Smooth muscle cell (in vitro differentiated cells): Measurements from ENCODE around the gene GMPPB. TPM values are rescaled to one million over a fixed set of nuclear protein-coding genes. Genes with fewer than 3 reads are reported as not detected.
A peak's percentile ranks its signal among the peaks of the same experiment; 100 is the strongest.
"Not testable (repeated sequence)": the region's sequence is repeated elsewhere in the genome, so short reads cannot be mapped to it uniquely, and the experiment has no call there.

Source experiments
- DNase-seq: peaks from one replicate; lab custom pipeline; 2025; ENCODE audit not compliant: unreplicated experiment; lab: John Stamatoyannopoulos, UW
- H2AFZ ChIP-seq: fragments of 200-600 bp; sonication (generic); 2 replicates; pipeline ENCODE4 v1.6.0; 2016; ENCODE audit warnings: antibody characterized with exemption, low read depth, mild to moderate bottlenecking
- H3F3A ChIP-seq: fragments of 200-600 bp; sonication (generic); 2 replicates; pipeline ENCODE4 v1.6.0; 2017; ENCODE audit warnings: antibody characterized with exemption, low read depth
- H3K27ac ChIP-seq: fragments of 200-600 bp; sonication (generic); 2 replicates; pipeline ENCODE4 v1.5.1; 2016; ENCODE audit warnings: low read depth, mild to moderate bottlenecking
- H3K27me3 ChIP-seq: fragments of 200-600 bp; sonication (generic); 2 replicates; pipeline ENCODE4 v1.6.1; 2016; ENCODE audit warnings: low read depth, mild to moderate bottlenecking
- H3K36me3 ChIP-seq: fragments of 200-600 bp; sonication (generic); 2 replicates; pipeline ENCODE4 v1.5.1; 2016; ENCODE audit warnings: low read depth
- H3K4me1 ChIP-seq: fragments of 200-600 bp; sonication (generic); 2 replicates; pipeline ENCODE4 v1.5.1; 2016; ENCODE audit warnings: low read depth
- H3K4me2 ChIP-seq: fragments of 200-600 bp; sonication (generic); 2 replicates; pipeline ENCODE4 v1.6.0; 2016; ENCODE audit warnings: mild to moderate bottlenecking
- H3K4me3 ChIP-seq: fragments of 200-600 bp; sonication (generic); 2 replicates; pipeline ENCODE4 v1.5.1; 2016; ENCODE audit warnings: mild to moderate bottlenecking
- H3K79me2 ChIP-seq: fragments of 200-600 bp; sonication (generic); 2 replicates; pipeline ENCODE4 v1.6.0; 2016; ENCODE audit warnings: low read depth, mild to moderate bottlenecking
- H3K9ac ChIP-seq: fragments of 200-600 bp; sonication (generic); 2 replicates; pipeline ENCODE4 v1.6.0; 2016; ENCODE audit warnings: low read depth
- H3K9me3 ChIP-seq: fragments of 200-600 bp; sonication (generic); replicated peaks from 2 replicates; pipeline ENCODE4 v1.5.1; 2016; ENCODE audit warnings: low read depth
- H4K20me1 ChIP-seq: fragments of 200-600 bp; sonication (generic); 2 replicates; pipeline ENCODE4 v1.6.0; 2016; ENCODE audit warnings: low read depth
- WGBS: methylation state at CpG from one replicate; pipeline ENCODE4 v1.1.7; 2016; ENCODE audit warnings: low lambda C conversion rate; 5-methylcytosine and 5-hydroxymethylcytosine counted together
- polyA plus RNA-seq: library from polyadenylated mRNA; unstranded; fragments of >200 nt; fragmentation: Nextera tagmentation; extraction: Ambion mirVana; gene quantifications from 2 replicates; pipeline ENCODE4 v1.2.1, GENCODE V29; 2016
- total RNA-seq: library from RNA; depleted of rRNA; stranded (reverse); fragments of >200 nt; gene quantifications from 2 replicates; pipeline ENCODE4 v1.2.3, GENCODE V29; 2014
- TF ChIP-seq, protein P1 (sequence below): fragments of 200-600 bp; sonication (generic); IDR thresholded peaks from 2 replicates; pipeline ENCODE4 v1.5.1; 2017; ENCODE audit warnings: borderline replicate concordance, mild to moderate bottlenecking, antibody characterized with exemption; ENCODE audit not compliant: insufficient read depth, poor library complexity, severe bottlenecking

GMPPB gene
- total and polyA plus RNA-seq, 2 experiments from 2014 or later, result 21.3 to 68.3 TPM

DNA sequence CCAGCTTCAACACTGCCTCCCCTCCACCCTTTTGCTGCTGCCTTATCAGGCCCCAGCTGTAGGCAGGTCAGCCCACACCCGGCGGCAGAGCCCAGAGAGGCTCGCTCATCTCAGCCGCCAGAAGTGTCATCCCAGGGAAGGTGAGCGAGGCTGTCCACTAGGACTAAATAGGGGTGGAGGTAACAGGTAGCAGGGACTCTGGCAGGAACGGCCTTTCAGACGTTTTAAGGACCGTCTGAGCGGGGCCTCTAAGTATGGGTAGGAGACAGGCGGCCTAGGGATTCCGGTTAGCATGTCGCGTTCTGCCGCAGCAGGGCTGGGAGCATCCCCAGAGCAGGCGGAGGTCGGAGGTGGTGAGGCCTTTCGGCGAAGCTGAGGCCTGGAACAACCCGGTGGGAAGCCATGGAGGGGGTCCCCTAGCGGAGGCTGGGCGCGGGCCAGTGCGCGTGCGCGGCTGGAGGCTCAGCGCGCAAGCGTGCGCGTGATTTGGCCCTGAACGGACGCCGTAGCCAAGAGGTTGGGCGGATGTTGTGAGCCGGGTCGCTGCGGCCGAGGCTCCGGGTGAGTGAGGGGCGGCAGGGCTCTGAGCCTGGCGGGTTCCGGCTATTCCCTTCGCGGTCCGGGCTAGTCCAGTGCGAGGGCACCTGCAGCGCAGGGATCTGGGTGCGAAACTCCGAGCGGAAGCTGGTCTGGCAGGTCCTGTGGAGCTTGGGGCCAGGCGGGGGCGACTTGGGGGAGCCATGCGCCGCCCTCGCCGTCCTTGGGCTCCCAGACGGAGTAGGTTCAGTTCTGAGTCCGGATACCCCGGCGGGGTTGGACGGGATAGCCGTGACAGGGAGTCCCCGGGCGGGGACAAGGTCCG is 34.5 kb downstream of the GMPPB start, which contains the start of the genes MST1 and RNF123:
TSS of gene MST1 (minus strand) at position 429 of the 862 bp plus-strand sequence. CDS start 783 bp downstream, outside the sequence.
TSS of gene RNF123 (plus strand) at position 512 of the 862 bp plus-strand sequence. CDS start 1,609 bp downstream, outside the sequence.
- Histone ChIP-seq H3K4me3 (peak within 1 kb of the TSS; percentile 89), H4K20me1 (peaks cover 7% of the 10 kb centered on the region), H3K4me2 (peak within 1 kb of the TSS; percentile 97), H3K9me3 (no peaks in the 10 kb centered on the region), H2AFZ (peak within 1 kb of the TSS; percentile 60), H3K79me2 (peaks cover 28% of the 10 kb centered on the region), H3K9ac (peak within 1 kb of the TSS; percentile 74), H3K27ac (peak within 1 kb of the TSS; percentile 8), H3K27me3 (no peaks in the 10 kb centered on the region), H3F3A (no peaks in the 10 kb centered on the region), H3K36me3 (no peaks in the 10 kb centered on the region), H3K4me1 (peaks cover 7% of the 10 kb centered on the region)
- WGBS, result 3% methylated on average over 55 of the region's 66 CpGs
- no peak for DNase-seq
- TF ChIP-seq, protein P1, sequence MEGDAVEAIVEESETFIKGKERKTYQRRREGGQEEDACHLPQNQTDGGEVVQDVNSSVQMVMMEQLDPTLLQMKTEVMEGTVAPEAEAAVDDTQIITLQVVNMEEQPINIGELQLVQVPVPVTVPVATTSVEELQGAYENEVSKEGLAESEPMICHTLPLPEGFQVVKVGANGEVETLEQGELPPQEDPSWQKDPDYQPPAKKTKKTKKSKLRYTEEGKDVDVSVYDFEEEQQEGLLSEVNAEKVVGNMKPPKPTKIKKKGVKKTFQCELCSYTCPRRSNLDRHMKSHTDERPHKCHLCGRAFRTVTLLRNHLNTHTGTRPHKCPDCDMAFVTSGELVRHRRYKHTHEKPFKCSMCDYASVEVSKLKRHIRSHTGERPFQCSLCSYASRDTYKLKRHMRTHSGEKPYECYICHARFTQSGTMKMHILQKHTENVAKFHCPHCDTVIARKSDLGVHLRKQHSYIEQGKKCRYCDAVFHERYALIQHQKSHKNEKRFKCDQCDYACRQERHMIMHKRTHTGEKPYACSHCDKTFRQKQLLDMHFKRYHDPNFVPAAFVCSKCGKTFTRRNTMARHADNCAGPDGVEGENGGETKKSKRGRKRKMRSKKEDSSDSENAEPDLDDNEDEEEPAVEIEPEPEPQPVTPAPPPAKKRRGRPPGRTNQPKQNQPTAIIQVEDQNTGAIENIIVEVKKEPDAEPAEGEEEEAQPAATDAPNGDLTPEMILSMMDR, result no peak

DNA sequence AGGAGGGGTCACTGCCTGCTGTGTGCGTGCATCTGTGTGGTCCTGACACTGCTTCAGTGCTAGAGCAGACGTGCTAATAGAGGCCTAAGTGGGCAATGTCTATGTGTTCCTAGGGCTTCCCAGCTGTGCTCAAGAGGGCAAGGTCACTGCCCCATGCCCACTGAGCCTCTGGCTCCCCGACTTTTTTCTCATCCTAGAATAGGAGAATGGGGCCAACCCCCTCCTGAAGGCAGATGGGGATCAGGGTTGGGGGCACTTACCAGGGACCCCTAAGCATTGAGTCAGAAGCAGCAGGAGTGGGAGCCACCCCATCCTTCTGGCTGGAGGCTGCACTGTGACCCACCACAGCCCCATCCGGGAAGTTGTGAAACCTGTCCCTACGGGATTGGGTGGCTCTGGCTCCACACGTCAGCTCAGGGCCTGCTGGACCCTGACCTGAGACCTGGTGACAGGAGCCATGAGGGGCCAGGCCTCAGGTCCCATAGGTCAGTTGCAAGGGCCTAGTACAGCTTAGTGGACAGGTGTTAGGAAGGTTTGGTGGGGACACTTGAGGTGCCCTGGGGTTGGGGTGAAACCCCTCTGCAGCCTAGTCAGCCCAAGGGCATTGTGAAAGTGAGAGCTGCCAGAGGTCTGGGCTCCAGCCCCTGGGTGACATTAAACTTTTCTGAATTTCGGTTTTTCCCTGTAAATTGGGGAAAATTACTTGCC is 35.3 kb downstream of the GMPPB start:
- WGBS, result 79% methylated on average over 7 of the region's 7 CpGs
- not testable (repeated sequence) for DNase-seq
- H3K4me3 ChIP-seq, result peak overlapping the region; percentile 89

DNA sequence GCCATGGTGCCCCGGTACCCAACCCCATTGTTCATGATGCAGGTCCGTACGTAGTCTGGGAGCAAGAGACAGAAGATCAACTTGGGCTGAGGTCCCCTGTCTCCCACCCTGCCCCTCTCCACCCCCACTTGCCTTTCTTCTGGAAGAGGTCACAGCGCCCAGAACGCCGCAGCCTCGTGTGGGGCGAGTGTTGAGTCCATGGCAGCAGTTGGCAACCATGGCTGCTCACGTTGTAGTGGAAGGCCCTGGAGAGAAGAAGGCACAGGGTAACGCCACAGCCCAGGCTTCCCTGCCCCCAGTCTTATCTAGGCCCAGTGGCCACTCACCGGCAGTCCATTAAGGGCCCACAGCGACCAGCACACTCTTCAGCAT is 36.3 kb downstream of the GMPPB start:
- H3K9ac ChIP-seq, H2AFZ ChIP-seq, H3K27me3 ChIP-seq, H3K36me3 ChIP-seq, DNase-seq, H3K27ac ChIP-seq, H3K4me1 ChIP-seq, H3F3A ChIP-seq, H4K20me1 ChIP-seq, H3K9me3 ChIP-seq: not testable (repeated sequence)
- 94% methylated on average over 11 of the region's 12 CpGs for WGBS
- Histone ChIP-seq H3K79me2 (peaks cover 21% of the 10 kb centered on the region), H3K4me3 (peak overlapping the region; percentile 51), H3K4me2 (peak overlapping the region; percentile 82)

More for the DNA sequence above, 35.3 kb downstream of the GMPPB start:
- H3K9me3 ChIP-seq, H3K27me3 ChIP-seq, H3F3A ChIP-seq, H4K20me1 ChIP-seq, H3K36me3 ChIP-seq, H3K4me1 ChIP-seq: not testable (repeated sequence)
- H2AFZ ChIP-seq, result peak overlapping the region; percentile 60
- H3K4me2 ChIP-seq, result peak overlapping the region; percentile 97
- H3K27ac ChIP-seq, result peak overlapping the region; percentile 8
- H3K9ac ChIP-seq, result peak overlapping the region; percentile 46
- peaks cover 26% of the 10 kb centered on the region for H3K79me2 ChIP-seq

DNA sequence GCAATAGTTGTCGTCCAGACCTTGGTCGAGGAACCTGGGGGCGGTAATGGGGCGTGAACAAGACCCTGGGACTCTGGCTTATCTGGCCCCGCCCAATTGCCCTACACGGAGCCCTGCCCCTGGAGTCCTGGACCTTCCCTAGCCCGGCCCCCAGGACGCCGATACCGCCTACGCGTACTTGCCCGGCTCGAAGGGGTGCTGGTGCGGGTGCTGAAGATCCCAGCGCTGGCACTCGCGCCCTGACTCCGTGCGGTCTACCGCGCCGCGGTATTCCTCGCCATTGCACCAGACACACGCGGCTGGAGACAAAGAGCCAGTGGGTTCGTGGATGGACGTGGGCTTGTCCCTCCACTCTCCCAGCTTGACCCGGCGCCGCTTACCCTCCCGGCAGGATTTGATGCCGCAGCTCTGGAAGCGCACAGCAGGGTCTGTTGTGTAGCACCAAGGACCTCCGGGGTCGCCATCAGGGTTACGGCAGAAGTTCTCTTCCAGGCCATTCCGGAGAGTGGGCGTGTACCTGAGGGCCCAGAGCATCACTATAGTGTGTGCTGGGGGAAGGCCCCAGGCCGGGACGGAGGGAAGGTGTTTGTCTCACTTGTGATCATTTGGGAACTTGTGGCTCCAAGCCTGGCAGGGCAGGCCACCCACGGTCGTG is 36.9 kb downstream of the GMPPB start:
- peaks cover 16% of the 10 kb centered on the region for H3K79me2 ChIP-seq
- not testable (repeated sequence) for H3K27ac ChIP-seq, H2AFZ ChIP-seq, H3K9me3 ChIP-seq, DNase-seq, H3K9ac ChIP-seq, H3K4me1 ChIP-seq, H3F3A ChIP-seq, H3K27me3 ChIP-seq, H3K36me3 ChIP-seq, H4K20me1 ChIP-seq
- peak overlapping the region; percentile 82 for H3K4me2 ChIP-seq
- WGBS, result 10% methylated on average over 43 of the region's 44 CpGs
- H3K4me3 ChIP-seq, result peak overlapping the region; percentile 51

GRCh38 chr3:49686346-49686745 is 37.4 kb downstream of the GMPPB start:
- not testable (repeated sequence) for H3F3A ChIP-seq, DNase-seq, H4K20me1 ChIP-seq, H3K27ac ChIP-seq, H3K9ac ChIP-seq, H3K27me3 ChIP-seq, H3K36me3 ChIP-seq, H2AFZ ChIP-seq, H3K9me3 ChIP-seq, H3K4me1 ChIP-seq
- H3K79me2 ChIP-seq, result peaks cover 13% of the 10 kb centered on the region
- H3K4me3 ChIP-seq, result peak overlapping the region; percentile 51
- WGBS, result under 1% methylated on average over 27 of the region's 29 CpGs
- peak overlapping the region; percentile 82 for H3K4me2 ChIP-seq

- H3K27me3 ChIP-seq, H3K36me3 ChIP-seq, H3K4me1 ChIP-seq, H3K27ac ChIP-seq, H3K9me3 ChIP-seq, H3K9ac ChIP-seq, DNase-seq, H4K20me1 ChIP-seq, H3F3A ChIP-seq, H2AFZ ChIP-seq: not testable (repeated sequence)
- peaks cover 11% of the 10 kb centered on the region for H3K79me2 ChIP-seq
- H3K4me2 ChIP-seq, result peak overlapping the region; percentile 82
- WGBS, result 26% methylated on average over 31 of the region's 36 CpGs
- peak overlapping the region; percentile 51 for H3K4me3 ChIP-seq
Measured at GRCh38 chr3:49685846-49686245, 37.9 kb downstream of the GMPPB start.

- H3K27me3 ChIP-seq, H3K9ac ChIP-seq, H3K4me3 ChIP-seq, H3K4me2 ChIP-seq, H3K4me1 ChIP-seq, H3K27ac ChIP-seq, H3K79me2 ChIP-seq, H4K20me1 ChIP-seq, H2AFZ ChIP-seq, DNase-seq, H3F3A ChIP-seq, H3K9me3 ChIP-seq, H3K36me3 ChIP-seq: not testable (repeated sequence)
- 100% methylated on average over 10 of the region's 10 CpGs for WGBS
Measured at GRCh38 chr3:49685103-49685502, 38.6 kb downstream of the GMPPB start.
